Activated CD8-positive, alpha-beta memory T cell treated with anti-CD3 and anti-CD28 coated beads for 36 hours (primary cell): ENCODE data around the gene RCSD1. TPM values are rescaled to one million over a fixed set of nuclear protein-coding genes. Genes with fewer than 3 reads are reported as not detected.
"Not testable (repeated sequence)": the region's sequence is repeated elsewhere in the genome, so short reads cannot be mapped to it uniquely, and the experiment has no call there.

ENCODE experiments used
- CTCF ChIA-PET: fragments of 350-600 bp; sonication (Branson Sonifier 250); formaldehyde crosslinking; loops from one replicate; lab custom pipeline; 2021; ENCODE audit warnings: antibody characterized with exemption; lab: Charles Lee
- POLR2A ChIA-PET: fragments of 350-600 bp; sonication (Branson Sonifier 250); formaldehyde crosslinking; loops from one replicate; lab custom pipeline; 2021; ENCODE audit warnings: antibody characterized with exemption; lab: Charles Lee
- total RNA-seq, 2 experiments: library from RNA; stranded (reverse); gene quantifications; one replicate each; pipeline ENCODE4 v1.2.3, GENCODE V29; 2021

Gene RCSD1
- total RNA-seq, 2 experiments from 2014 or later = 44.1 to 46.7 TPM

DNA sequence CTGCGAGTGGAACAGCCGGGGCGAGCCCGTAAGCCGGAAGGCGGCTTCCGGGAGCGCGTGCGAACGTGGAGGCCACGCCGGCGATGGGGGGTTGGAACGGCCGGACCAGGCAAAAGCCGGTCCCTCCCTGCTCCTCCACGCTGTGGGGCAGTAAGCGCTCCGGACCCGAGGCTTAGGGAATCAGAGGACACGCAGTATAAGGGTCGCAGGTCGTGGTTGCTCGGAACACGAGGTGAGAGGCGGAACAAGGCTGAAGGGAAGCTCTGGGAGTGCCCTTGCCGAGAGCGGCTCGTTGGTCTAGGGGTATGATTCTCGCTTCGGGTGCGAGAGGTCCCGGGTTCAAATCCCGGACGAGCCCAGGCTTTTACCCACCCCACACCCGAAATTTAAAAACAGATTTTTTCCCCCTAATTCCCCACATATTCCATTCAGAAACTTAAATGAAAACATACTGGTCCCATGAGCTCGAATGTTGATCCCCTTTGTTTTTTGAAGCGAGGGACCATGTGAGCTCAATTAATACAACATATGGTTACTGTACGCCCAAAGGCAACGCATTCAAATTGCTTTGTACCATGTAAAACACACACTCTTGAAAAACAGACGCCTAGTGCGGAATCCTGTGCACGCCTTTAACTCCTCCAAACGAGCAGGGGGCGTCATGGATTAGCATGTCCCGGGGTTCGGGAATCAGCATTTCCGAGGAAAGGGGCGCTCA is 84.6 kb downstream of the RCSD1 start:
- CTCF ChIA-PET = interaction anchor here (0.7 to 1.8 kb wide), 12 partner anchors 9 to 221 kb away, joined by 3 to 7 read pairs (median 3); partner anchors contain the start of gene CREG1
- POLR2A ChIA-PET = interaction anchor here (0.8 to 1.3 kb wide), 3 partner anchors 40 to 222 kb away, joined by 3 to 5 read pairs (median 3); partner anchors contain the start of genes DCAF6 and MPC2

DNA sequence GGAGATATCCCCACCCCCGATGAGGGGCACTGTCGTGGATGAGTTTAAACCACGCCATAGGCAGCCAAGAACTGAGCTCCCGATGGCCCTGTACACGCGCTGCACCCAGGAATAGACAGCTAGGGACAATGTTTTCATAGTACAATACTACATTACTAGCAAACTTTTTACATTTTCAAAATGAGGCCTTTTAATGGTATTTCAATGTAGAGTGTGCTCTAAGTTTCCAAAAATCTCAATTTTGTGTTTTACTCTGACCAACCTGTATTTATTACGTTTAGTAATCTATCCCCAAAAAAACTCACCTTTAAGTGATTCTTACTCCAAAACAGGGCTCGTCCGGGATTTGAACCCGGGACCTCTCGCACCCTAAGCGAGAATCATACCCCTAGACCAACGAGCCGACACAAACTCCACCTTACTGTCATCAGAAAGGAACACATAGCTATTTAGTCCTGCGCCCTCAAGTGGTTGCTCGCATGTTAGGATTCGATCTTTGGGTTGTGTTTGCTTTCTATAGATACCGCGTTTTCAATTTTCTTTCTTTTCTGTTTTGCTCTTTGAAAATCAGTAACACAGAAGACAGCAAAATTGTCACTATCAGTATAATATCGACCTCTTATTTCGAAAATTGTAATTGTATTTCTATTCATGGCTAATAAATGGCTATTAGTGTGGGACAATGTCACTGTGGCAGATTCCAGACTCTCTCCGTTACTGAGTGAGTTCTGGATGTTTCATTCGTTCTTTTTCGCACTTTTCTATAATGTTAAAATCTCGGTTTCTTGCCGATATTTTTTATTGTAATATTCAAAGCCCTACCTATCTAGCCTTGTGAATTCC is 85.3 kb downstream of the RCSD1 start:
- ChIA-PET POLR2A (interaction anchor here (0.8 to 2.3 kb wide), 3 partner anchors 41 to 220 kb away, joined by 3 to 11 read pairs (median 3); no protein-coding TSS in a partner anchor), CTCF (interaction anchor here (0.6 to 1.3 kb wide), 10 partner anchors 8 to 220 kb away, joined by 3 to 5 read pairs (median 3); partner anchors contain the start of gene CREG1)

GRCh38 chr1:167716000-167716271 is 85.9 kb downstream of the RCSD1 start:
- POLR2A ChIA-PET = interaction anchor here (0.7 to 2.3 kb wide), 3 partner anchors 81 to 612 kb away, joined by 4 to 11 read pairs (median 5); no protein-coding TSS in a partner anchor
- CTCF ChIA-PET = interaction anchor here (0.6 to 1.2 kb wide), 7 partner anchors 67 to 121 kb away, joined by 3 to 5 read pairs (median 4); no protein-coding TSS in a partner anchor

DNA sequence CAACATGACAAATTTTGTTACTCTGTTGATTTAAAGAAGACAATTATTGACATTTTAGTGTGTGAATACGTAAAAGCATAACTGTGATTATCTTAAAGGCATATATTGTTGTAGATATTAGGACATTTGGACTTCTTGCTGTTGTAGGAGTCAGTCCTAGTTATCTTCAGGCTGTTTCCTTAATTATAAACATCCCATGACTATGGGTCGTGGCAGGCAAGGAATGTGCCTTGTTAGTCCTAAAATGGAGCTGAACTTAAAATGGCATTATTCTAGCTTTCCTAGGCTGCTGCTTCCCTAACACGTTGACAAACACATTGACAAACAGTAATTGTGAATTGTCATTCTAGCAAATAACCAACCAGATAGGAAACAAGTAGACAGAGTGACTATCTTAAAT is 87.3 kb downstream of the RCSD1 start:
- ChIA-PET CTCF (interaction anchor here (1.3 kb wide), 1 partner anchor 86 kb away, joined by 3 read pairs; no protein-coding TSS in a partner anchor), POLR2A (interaction anchor here (2.3 kb wide), 1 partner anchor 218 kb away, joined by 11 read pairs; no protein-coding TSS in a partner anchor)

DNA sequence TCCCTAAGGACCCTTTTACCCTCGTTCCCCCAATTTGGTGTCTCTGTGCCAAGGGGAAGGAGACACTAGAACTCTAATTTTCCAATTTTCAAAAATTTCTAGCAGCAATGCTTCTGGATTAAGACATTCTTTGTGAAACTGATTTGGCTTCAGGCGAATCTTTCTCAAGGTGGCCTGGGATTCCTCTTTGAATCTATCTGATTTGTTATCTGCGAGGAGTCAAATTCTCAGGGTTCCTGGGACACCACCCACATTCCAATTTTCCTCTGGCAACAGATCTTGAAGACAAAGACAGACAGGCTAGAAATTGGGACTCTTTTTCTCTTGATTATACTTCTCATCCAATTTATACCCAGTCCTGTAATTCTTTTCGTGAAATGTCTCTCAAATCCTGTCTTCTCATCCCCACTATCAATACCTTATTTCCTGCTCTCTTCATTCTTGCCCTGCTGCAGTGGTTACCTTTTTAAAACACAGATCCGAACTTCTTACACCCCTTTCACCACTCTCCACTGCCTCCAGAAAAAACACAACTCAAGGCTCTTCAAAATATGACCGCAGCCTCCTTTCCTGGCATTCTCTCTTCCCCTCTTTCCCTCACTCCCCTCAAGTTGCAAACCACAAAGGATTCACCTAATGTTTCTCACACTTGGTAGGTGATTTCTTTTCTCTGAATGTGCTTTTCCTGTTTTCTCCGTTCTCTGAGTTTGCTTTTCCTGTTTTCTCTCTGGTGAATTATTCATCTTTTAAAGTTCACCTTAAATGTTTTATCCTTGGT is 89.1 kb downstream of the RCSD1 start:
- ChIA-PET CTCF (no interaction called here), POLR2A (no interaction called here)

DNA sequence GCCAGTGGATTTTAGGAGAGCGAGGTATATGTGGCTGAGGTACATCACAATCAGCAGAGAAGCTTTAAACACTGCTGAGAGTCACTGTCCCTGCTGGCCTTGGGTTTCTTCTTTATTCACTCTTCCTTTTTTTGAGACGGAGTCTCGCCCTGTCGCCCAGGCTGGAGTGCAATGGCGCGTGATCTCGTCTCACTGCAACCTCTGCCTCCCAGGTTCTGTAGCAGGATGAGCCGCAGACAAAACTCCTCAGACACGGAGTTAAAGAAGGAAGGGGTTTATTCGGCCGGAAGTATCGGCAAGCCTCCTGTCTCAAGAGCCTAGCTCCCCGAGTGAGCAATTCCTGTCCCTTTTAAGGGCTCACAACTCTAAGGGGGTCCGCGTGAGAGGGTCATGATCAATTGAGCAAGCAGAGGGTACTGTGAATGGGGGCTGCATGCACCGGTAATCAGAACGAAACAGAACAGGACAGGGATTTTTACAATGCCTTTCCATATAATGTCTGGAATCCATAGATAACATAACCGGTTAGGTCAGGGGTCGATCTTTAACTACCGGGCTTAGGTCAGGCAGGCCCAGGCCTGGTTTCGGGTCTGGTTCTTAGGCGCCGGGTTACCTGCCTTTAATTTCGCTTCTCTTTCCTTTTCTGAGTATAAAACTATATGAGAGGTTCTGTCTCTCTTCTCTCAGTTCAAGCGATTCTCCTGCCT is 89.8 kb downstream of the RCSD1 start:
- POLR2A ChIA-PET, CTCF ChIA-PET: not testable (repeated sequence)

DNA sequence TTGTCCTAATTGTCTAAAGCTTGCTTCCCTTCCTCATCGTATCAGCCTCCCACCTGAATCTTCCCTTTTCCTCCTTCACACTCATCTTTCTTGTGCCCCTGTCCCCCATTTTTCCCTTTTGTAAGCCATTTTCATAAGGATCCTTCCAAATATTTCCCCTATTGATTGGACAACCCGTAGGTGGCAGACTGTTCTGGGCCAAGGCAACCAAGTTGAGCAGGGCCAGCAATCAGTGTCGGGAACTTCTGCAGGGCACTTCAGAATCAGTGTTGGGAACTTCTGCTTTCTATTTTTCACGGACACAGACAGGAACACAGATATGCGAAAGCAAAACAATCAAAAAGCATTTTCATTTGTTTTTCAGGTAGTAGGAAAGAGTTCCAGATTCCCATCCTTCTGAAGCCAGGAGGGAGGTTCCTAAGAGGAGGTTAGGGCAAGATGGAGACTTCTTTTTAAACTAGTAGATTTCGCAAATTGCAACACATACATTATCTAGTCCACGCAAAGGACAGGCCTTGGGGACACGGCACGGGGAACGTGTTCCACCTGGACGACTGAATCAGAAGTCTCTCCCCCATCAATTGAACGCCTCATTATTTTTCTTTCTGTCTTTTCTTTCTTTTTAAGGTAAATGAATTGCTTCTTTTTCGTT is 91.1 kb downstream of the RCSD1 start:
- ChIA-PET POLR2A (interaction anchor here (0.9 kb wide), 1 partner anchor 89 kb away, joined by 3 read pairs; no protein-coding TSS in a partner anchor), CTCF (interaction anchor here (0.9 kb wide), 1 partner anchor 214 kb away, joined by 3 read pairs; no protein-coding TSS in a partner anchor)

DNA sequence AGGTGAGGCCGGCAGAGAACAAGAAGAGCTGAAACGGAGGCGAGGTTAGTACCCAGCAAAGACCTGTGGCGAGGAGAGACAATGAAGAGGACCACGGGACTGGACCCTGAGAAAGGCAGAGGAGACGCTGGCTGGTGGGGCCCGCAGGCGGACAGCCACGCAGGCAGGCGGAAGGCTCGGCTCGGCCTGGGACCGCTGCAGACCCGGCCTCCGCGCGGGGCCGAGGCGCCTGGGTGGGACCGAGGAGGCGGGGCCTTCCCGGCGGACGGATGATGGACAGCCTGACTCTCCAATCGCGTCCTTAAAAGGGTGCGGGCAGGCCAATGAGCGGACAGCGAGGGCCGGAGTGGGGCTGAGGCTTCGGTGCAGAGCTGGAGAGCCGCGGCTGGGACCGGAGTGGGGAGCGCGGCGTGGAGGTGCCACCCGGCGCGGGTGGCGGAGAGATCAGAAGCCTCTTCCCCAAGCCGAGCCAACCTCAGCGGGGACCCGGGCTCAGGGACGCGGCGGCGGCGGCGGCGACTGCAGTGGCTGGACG is 91.7 kb downstream of the RCSD1 start, which contains the start of gene MPZL1:
TSS of gene MPZL1 (plus strand) at position 366 of the 535 bp plus-strand sequence. CDS start 170 bp downstream, outside the sequence.
- CTCF ChIA-PET = interaction anchor here (0.5 to 0.9 kb wide), 2 partner anchors 75 to 213 kb away, joined by 3 read pairs; no protein-coding TSS in a partner anchor
- POLR2A ChIA-PET = interaction anchor here (0.6 kb wide), 1 partner anchor 274 kb away, joined by 4 read pairs; no protein-coding TSS in a partner anchor

GRCh38 chr1:167722152-167722869 is 92.3 kb downstream of the RCSD1 start:
- CTCF ChIA-PET = interaction anchor here (0.5 to 0.9 kb wide), 2 partner anchors 75 to 213 kb away, joined by 3 read pairs; no protein-coding TSS in a partner anchor
- POLR2A ChIA-PET = interaction anchor here (0.6 kb wide), 1 partner anchor 275 kb away, joined by 4 read pairs; no protein-coding TSS in a partner anchor

- ChIA-PET CTCF (no interaction called here), POLR2A (no interaction called here)
Measured at GRCh38 chr1:167722870-167723251, 92.8 kb downstream of the RCSD1 start.

DNA sequence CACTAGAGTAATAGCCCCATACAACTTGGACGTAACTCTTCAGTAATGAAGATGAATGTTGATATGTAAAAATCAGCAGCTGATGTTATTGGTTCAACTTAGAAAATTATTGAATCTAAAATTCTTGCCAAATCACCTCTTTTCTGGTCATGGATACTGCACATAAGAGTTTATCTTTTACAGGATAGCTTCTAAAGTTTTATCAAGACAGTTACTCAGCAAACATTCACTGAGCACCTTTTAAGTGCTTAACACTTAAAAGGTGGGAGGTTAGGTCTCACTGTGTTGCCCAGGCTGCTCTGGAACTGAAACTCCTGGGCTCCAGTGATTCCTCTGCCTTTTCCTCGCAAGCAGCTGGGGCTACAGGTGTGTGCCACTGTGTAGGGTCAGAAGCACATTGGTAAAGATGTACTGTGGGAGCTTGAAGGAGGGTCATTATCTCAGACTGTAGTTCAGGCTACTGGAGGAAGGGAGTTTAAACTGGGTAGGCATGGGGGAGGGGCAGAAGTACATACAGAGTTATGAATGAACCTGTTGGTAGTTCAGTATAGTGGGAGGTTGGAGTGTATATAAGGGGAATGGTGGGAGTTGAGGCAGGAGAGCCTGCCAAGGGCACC is 93.8 kb downstream of the RCSD1 start:
- CTCF ChIA-PET = interaction anchor here (1.1 kb wide), 2 partner anchors 9 to 36 kb away, joined by 3 to 5 read pairs; no protein-coding TSS in a partner anchor
- POLR2A ChIA-PET = no interaction called here

DNA sequence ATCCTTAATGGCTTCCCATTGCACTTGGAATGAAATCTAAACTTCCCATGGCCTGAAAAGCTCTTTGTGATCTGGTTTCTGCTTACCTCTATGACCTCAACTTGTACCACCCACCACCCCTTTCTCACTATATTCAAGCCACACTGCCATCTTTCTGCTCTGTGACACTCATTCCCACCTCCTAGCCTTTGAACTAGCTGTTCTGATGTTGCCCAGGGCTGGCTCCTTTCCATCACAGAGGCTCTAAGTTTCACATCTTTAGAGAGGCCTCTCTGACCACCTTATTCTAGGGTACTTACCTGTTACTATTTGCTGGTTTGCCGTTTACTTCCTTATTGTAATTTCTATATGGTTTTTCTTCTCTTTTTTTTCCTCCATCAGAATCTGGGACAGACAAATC is 96.0 kb downstream of the RCSD1 start:
- CTCF ChIA-PET = no interaction called here
- POLR2A ChIA-PET = interaction anchor here (0.6 kb wide), 1 partner anchor 91 kb away, joined by 3 read pairs; no protein-coding TSS in a partner anchor

DNA sequence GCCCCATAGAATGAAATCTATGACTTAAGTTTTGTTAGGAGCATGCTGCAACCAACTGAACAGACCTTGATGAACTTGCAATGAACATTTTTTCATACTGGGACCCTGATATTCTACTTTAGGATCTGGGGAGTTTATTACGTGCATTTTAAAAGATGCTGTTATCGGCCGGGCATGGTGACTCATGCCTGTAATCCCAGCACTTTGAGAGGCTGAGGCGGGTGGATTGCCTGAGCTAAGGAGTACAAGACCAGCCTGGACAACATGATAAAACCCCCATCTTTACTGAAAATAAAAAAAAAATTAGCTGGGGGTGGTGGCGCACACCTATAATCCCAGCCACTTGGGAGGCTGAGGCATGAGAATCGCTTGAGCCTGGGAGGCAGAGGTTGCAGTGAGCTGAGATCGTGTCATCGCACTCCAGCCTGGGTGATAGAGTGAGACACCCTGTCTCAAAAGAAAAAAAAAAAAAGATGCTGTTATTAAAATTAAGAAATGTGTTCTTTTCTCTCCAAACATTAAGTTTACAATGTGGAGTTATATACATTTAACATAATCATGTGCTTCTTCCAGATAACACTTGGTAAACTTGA is 98.9 kb downstream of the RCSD1 start:
- CTCF ChIA-PET = no interaction called here
- POLR2A ChIA-PET = no interaction called here

GRCh38 chr1:167734227-167734626 is 104.2 kb downstream of the RCSD1 start:
- POLR2A ChIA-PET = no interaction called here
- CTCF ChIA-PET = no interaction called here

- CTCF ChIA-PET = no interaction called here
- POLR2A ChIA-PET = no interaction called here
Measured at GRCh38 chr1:167734841-167735240, 104.8 kb downstream of the RCSD1 start.

GRCh38 chr1:167737169-167737568 is 107.1 kb downstream of the RCSD1 start:
- ChIA-PET CTCF (no interaction called here), POLR2A (no interaction called here)
